ENCODE measurements around the gene FAM98A. TPM values are rescaled to one million over a fixed set of nuclear protein-coding genes. Genes with fewer than 3 reads are reported as not detected.

FAM98A gene
- total and polyA plus RNA-seq, 7 donors = 31.6 to 125 (median 54.0) TPM

DNA sequence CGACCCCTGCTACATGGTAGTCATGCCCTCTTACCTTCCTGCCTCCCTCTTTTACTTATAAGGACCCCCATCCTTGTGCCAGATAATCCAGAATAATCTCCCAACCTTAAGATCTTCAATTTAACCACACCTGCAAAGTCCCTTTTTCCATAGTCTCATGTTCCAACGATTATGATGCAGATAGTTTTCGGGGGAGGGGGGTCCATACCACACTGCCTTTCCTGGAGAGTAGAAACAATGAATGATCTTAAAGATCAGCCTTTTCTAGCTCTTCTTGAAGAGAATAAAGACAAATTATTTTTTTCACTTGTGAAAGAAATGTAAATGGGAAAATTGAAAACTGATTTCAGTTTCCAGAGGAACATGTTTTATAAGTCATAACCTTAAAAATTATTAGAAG is 4.3 kb upstream of the FAM98A start:
- Histone ChIP-seq H3K27ac (no peak overlapping the region), H3K9me3 (no peaks in the 10 kb centered on the region), H3K27me3 (ENCODE audit: insufficient read depth in 3 of 3, low read length in 2 of 3) (no peaks in the 10 kb centered on the region), H3K4me1 (peaks cover 13% of the 10 kb centered on the region), H3K4me3 (no peak overlapping the region), H3K36me3 (ENCODE audit: insufficient read depth in 1 of 2, low read depth in 1 of 2) (no peaks in the 10 kb centered on the region)
- intact Hi-C loops (cut with DNase I) = no loop called here
- TF ChIP-seq, protein P1, sequence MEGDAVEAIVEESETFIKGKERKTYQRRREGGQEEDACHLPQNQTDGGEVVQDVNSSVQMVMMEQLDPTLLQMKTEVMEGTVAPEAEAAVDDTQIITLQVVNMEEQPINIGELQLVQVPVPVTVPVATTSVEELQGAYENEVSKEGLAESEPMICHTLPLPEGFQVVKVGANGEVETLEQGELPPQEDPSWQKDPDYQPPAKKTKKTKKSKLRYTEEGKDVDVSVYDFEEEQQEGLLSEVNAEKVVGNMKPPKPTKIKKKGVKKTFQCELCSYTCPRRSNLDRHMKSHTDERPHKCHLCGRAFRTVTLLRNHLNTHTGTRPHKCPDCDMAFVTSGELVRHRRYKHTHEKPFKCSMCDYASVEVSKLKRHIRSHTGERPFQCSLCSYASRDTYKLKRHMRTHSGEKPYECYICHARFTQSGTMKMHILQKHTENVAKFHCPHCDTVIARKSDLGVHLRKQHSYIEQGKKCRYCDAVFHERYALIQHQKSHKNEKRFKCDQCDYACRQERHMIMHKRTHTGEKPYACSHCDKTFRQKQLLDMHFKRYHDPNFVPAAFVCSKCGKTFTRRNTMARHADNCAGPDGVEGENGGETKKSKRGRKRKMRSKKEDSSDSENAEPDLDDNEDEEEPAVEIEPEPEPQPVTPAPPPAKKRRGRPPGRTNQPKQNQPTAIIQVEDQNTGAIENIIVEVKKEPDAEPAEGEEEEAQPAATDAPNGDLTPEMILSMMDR (IDR thresholded peaks at IDR 0.05) = no peak
- 65 to 73% (median 70%) methylated on average over 3 of the region's 3 CpGs for WGBS, 3 donors
- ATAC-seq = no peak
- DNase-seq = no peak

DNA sequence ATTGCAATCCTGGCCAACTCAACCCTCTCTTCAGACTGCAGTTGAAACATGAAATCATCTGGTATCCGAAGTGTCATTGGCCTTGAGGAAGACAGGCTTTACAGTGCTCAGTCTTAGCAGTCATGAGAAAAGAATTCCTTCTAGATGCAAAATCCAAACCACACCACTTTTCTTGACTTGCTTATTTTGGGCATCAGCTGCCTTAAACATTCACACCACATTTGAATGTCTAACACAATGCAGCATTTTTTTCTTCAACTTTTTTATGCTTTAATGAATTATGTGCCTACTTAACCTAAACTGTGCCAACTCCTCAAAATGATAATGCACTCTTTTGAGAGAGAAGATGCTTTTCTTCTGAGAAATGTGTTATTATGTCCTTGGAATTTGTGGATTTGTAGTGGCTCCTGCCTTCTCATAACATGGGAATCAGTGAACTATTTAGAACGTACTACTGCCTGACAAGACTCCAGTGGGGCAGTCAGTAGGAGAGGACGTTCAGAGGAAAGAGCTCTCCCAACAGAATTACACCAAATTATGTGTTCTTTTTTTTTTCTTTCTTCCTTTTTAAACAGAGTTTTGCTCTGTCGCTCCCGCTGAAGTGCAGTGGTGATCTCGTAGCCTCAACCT is 3.2 kb upstream of the FAM98A start:
- WGBS, 3 donors = 76 to 85% (median 82%) methylated on average over 6 of the region's 6 CpGs
- intact Hi-C loops (cut with DNase I) = no loop called here

GRCh38 chr2:33599943-33600192 is 769 bp upstream of the FAM98A start:
- DNase-seq (no peak), ATAC-seq (no peak)
- WGBS, 3 donors = 8 to 13% (median 11%) methylated on average over 3 of the region's 3 CpGs
- TF ChIP-seq, protein P1 (IDR thresholded peaks at IDR 0.05) = no peak
- Histone ChIP-seq H3K36me3 (ENCODE audit: insufficient read depth in 1 of 2, low read depth in 1 of 2) (peaks cover 0 to 6% of the 10 kb centered on the region in 2 donors), H3K4me3 (peak overlapping the region; percentile 97), H3K27me3 (ENCODE audit: insufficient read depth in 3 of 3, low read length in 2 of 3) (no peaks in the 10 kb centered on the region), H3K27ac (peak overlapping the region; percentile 97), H3K4me1 (peaks cover 20% of the 10 kb centered on the region), H3K9me3 (no peaks in the 10 kb centered on the region)
- intact Hi-C loops (cut with DNase I) = loop anchor here in 1 of 2 donors (5.0 kb wide), 1 partner anchor 838 kb away; no protein-coding TSS in a partner anchor

More for the DNA sequence above, 3.2 kb upstream of the FAM98A start:
- Histone ChIP-seq H3K27ac (no peak overlapping the region), H3K4me3 (no peak overlapping the region), H3K36me3 (ENCODE audit: insufficient read depth in 1 of 2, low read depth in 1 of 2) (no peaks in the 10 kb centered on the region), H3K9me3 (no peaks in the 10 kb centered on the region), H3K4me1 (peaks cover 12% of the 10 kb centered on the region), H3K27me3 (ENCODE audit: insufficient read depth in 3 of 3, low read length in 2 of 3) (no peaks in the 10 kb centered on the region)
- DNase-seq (no peak), ATAC-seq (no peak)
- TF ChIP-seq, protein P1 (IDR thresholded peaks at IDR 0.05) = no peak

GRCh38 chr2:33598561-33599174 is 431 bp downstream of the FAM98A start:
- peaks cover 20% of the 10 kb centered on the region for H3K4me1 ChIP-seq
- H3K9me3 ChIP-seq = no peaks in the 10 kb centered on the region
- TF ChIP-seq, protein P1 (IDR thresholded peaks at IDR 0.05) = no peak
- DNase-seq = peak; percentile 40 to 62
- no peaks in the 10 kb centered on the region for H3K27me3 ChIP-seq (ENCODE audit: insufficient read depth in 3 of 3, low read length in 2 of 3)
- H3K4me3 ChIP-seq = peak overlapping the region; percentile 97
- H3K36me3 ChIP-seq (ENCODE audit: insufficient read depth in 1 of 2, low read depth in 1 of 2) = peaks cover 0 to 16% of the 10 kb centered on the region in 2 donors
- H3K27ac ChIP-seq = peak overlapping the region; percentile 97
- intact Hi-C loops (cut with DNase I) = loop anchor here in 1 of 2 donors (5.0 kb wide), 1 partner anchor 836 kb away; no protein-coding TSS in a partner anchor
- WGBS, 3 donors = 0 to 1% (median 0%) methylated on average over 23 of the region's 23 CpGs
- peak; percentile 39 to 64 (median 50) for ATAC-seq

All from psoas muscle (tissue), 8 donors.